Coronary artery (tissue), 2 donors: ENCODE measurements around the gene UPF3A.

ENCODE experiments used
- DNase-seq: peaks from one replicate; pipeline ENCODE4 v3.0.0-alpha.2; 2017; ENCODE audit warnings: low spot score
- H3K27ac ChIP-seq, 2 donors: fragments of 200-600 bp; sonication (generic); one replicate each; pipeline ENCODE4 v1.5.1; 2016 to 2019
- H3K4me3 ChIP-seq: fragments of 200-600 bp; sonication (generic); 2 replicates; pipeline ENCODE4 v1.5.1; 2016; ENCODE audit warnings: mild to moderate bottlenecking, moderate library complexity
- CTCF ChIP-seq: fragments of 200-600 bp; sonication (generic); IDR thresholded peaks from one replicate; pipeline ENCODE4 v1.5.1; 2019; ENCODE audit warnings: antibody characterized with exemption

The UPF3A gene

GRCh38 chr13:114256547-114256946 lies 24.9 kb upstream of the UPF3A start:
- no peak for TF ChIP-seq CTCF
- Histone ChIP-seq H3K27ac (no peak overlapping the region), H3K4me3 (no peak overlapping the region)
- DNase-seq = no peak

- TF ChIP-seq CTCF = no peak
- H3K4me3 ChIP-seq = no peak overlapping the region
- no peak overlapping the region for H3K27ac ChIP-seq
- no peak for DNase-seq
Measured at GRCh38 chr13:114257014-114257413, 24.4 kb upstream of the UPF3A start.

- no peak for DNase-seq
- no peak for TF ChIP-seq CTCF
- no peak overlapping the region for H3K27ac ChIP-seq
Measured at GRCh38 chr13:114258589-114258988, 22.8 kb upstream of the UPF3A start.

GRCh38 chr13:114259374-114259773 lies 22.0 kb upstream of the UPF3A start:
- no peak overlapping the region for H3K27ac ChIP-seq
- no peak for DNase-seq
- TF ChIP-seq CTCF = no peak
- H3K4me3 ChIP-seq = no peak overlapping the region

More at GRCh38 chr13:114258589-114258988, 22.8 kb upstream of the UPF3A start:
- H3K4me3 ChIP-seq = no peak overlapping the region

GRCh38 chr13:114259974-114260373 lies 21.4 kb upstream of the UPF3A start:
- H3K4me3 ChIP-seq = no peak overlapping the region
- no peak overlapping the region for H3K27ac ChIP-seq
- no peak for DNase-seq
- no peak for TF ChIP-seq CTCF

GRCh38 chr13:114260814-114261213 lies 20.6 kb upstream of the UPF3A start:
- TF ChIP-seq CTCF = no peak
- Histone ChIP-seq H3K4me3 (no peak overlapping the region), H3K27ac (no peak overlapping the region)
- DNase-seq = no peak

- no peak for DNase-seq
- Histone ChIP-seq H3K27ac (no peak overlapping the region), H3K4me3 (no peak overlapping the region)
- no peak for TF ChIP-seq CTCF
Measured at GRCh38 chr13:114261328-114261965, 20.0 kb upstream of the UPF3A start.
